Activated CD4-positive, CD25-positive, alpha-beta regulatory T cell treated with anti-CD3 and anti-CD28 coated beads, Interleukin-2, amount 50 U/mL, for 72 hours (primary cell): Measurements from ENCODE around the gene MAPK12.
"Not testable (repeated sequence)": the region's sequence is repeated elsewhere in the genome, so short reads cannot be mapped to it uniquely, and the experiment has no call there.

Source experiments
- DNase-seq: peaks from one replicate; pipeline ENCODE4 v3.0.0; 2021

The MAPK12 gene

GRCh38 chr22:50209893-50210292 lies 51.6 kb downstream of the MAPK12 start:
- peak; percentile 69 for DNase-seq

DNA sequence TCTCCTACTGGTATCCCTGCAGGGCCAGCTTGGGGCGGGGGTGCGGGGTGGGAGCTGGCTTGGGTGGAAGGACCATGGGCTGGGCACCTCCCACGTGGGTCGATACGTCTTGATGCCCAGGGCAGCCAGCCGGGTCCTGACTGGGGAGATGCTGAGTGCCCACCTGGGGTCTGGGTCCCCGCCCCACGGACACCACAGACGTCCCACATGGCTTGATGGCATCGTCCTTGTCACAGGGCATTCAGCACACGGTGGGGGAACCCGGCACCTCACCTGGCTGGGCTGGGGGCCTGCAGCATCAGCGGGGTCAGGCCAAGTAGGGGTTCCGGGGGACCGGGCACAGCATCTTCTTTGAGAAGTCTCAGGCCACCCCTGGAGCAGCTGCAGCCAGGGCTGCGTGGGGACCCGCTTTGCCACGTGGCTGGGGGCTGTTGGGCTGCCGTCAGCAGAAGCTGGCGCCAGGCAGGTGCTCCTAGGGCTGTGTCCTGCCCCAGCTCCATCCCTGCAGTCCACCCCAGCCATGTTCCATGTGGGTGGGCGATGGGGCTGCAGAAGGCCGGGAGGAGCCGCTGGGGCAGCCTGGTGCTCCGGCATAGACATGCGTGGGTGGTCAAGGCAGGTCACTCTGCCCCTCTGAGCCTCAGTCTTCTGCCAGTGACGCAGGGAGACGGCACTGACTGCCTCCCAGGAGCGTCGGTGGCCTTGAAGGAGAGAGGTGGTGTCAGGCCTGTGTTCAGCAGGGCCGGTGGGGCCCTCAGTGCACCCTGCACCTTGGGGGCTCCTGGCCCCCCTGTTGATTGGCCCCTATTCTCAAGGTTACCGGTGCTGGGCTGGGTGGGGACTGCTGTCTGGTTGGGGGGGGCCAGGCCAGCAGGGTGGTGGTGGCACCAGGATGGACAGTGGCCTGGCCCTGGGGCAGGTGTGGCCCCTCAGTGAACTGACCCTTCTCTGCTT lies 52.3 kb downstream of the MAPK12 start:
- peak; percentile 30 for DNase-seq

GRCh38 chr22:50208430-50208938 lies 53.0 kb downstream of the MAPK12 start:
- no peak for DNase-seq

- no peak for DNase-seq
Measured at GRCh38 chr22:50207383-50208140, 53.9 kb downstream of the MAPK12 start.

DNA sequence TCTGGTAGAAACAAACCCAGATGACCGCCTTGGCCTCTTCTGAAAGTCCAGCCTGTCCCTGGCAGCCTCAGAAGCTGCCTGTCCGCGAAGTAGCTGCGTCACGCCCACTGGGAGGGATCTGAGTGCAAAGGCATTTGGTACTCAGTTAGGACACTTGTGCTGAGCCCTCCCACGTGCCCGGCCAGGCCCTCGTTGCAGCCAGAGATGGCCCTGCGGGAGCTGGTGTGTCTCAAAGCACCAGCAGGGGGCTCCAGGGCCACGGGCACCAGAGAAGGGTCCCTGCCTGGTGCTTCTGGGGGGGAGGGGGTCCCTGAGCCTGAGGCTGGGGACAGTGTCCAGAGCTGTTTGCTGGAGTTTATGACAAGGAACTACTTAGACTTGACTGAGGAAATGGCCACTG lies 54.9 kb downstream of the MAPK12 start:
- no peak for DNase-seq

DNA sequence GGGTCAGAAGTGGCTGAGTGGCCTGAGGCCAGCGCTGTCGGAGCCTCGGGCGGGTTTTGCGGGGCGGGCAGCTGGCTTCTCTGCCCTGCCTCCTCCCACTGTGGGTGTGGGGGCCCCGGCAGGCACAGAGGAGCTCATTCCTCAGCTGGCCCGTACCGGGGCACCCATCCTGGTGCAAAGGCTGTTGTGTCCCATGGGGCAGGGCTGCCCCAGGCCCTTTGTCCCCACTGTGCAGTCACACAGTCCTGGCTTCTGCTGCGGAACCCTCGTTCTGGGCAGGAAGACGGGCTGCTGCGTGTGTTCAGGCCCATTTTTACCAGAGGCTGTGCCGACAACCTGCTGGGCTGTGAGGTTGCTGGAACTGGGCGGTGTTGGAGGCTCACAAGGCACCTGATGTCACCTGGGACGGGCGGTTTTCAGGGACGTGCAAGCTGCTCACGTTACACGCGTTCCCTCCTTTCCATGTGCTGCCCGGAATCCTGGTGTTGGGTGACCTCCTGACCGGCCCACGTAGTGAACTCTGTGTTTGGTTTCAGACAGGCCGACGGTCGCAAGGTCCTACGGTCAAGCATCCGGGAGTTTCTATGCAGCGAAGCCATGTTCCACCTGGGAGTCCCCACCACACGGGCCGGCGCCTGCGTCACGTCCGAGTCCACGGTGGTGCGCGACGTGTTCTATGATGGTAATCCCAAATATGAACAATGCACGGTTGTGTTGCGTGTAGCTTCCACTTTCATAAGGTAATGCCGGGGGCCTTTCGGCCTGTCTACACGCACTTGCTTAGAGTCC lies 55.5 kb downstream of the MAPK12 start:
- no peak for DNase-seq

- not testable (repeated sequence) for DNase-seq
Measured at GRCh38 chr22:50204998-50205397, 56.5 kb downstream of the MAPK12 start.

GRCh38 chr22:50204571-50204970 lies 56.9 kb downstream of the MAPK12 start:
- no peak for DNase-seq

GRCh38 chr22:50203288-50203687 lies 58.2 kb downstream of the MAPK12 start:
- no peak for DNase-seq
